ENCODE data around the gene HPN. TPM values are rescaled to one million over a fixed set of nuclear protein-coding genes. Genes with fewer than 3 reads are reported as not detected.

Gene HPN
- 0.15 to 0.23 TPM in 2 of 5 replicates, not detected in the others for total RNA-seq (2022; extraction: Qiagen RNA extraction; ENCODE audit: low read depth)

GRCh38 chr19:35041548-35042055, at the start of gene HPN:
Gene HPN, plus strand, starts transcription at chr19:35041721. Its CDS starts 786 bp downstream, at chr19:35042507.

GRCh38 chr19:34999498-35000337, 41.8 kb upstream of the HPN start, which contains the start of gene GRAMD1A:
Gene GRAMD1A, plus strand, starts transcription at chr19:35000323. Its CDS starts 156 bp downstream, at chr19:35000479.

GRCh38 chr19:35030257-35031071, 11.1 kb upstream of the HPN start, which contains the start of gene SCN1B:
Gene SCN1B, plus strand, starts transcription at chr19:35030470. Its CDS starts 351 bp downstream, at chr19:35030821.

GRCh38 chr19:35115177-35115951, 73.8 kb downstream of the HPN start, which contains the start of gene FXYD3:
Gene FXYD3, plus strand, starts transcription at chr19:35115823. Its CDS starts 3,554 bp downstream, at chr19:35119377.

Other genes starting within 250 kb of the HPN start
- gene ZNF30, start 114.8 kb upstream of the HPN start, total RNA-seq (2022; extraction: Qiagen RNA extraction; ENCODE audit: low read depth) = 5.0 to 7.2 TPM (median 5.4 TPM) in 5 replicates
- 1.3 to 2.2 TPM (median 2.1 TPM) in 5 replicates for gene ZNF792, start 77.5 kb upstream of the HPN start, total RNA-seq (2022; extraction: Qiagen RNA extraction; ENCODE audit: low read depth)
- gene GRAMD1A, start 41.4 kb upstream of the HPN start, total RNA-seq (2022; extraction: Qiagen RNA extraction; ENCODE audit: low read depth) = 127 to 167 TPM (median 165 TPM) in 5 replicates
- gene SCN1B, start 11.3 kb upstream of the HPN start, total RNA-seq (2022; extraction: Qiagen RNA extraction; ENCODE audit: low read depth) = 15.3 to 20.9 TPM (median 20.5 TPM) in 5 replicates
- gene FXYD3, start 74.1 kb downstream of the HPN start, total RNA-seq (2022; extraction: Qiagen RNA extraction; ENCODE audit: low read depth) = 0.39 to 0.46 TPM (median 0.42 TPM) in 3 of 5 replicates, not detected in the others
- 0.13 to 0.30 TPM (median 0.21 TPM) in 4 of 5 replicates, not detected in the other for gene LGI4, start 93.3 kb downstream of the HPN start, total RNA-seq (2022; extraction: Qiagen RNA extraction; ENCODE audit: low read depth)
- gene FXYD1, start 97.1 kb downstream of the HPN start, total RNA-seq (2022; extraction: Qiagen RNA extraction; ENCODE audit: low read depth) = 0.39 to 0.57 TPM in 2 of 5 replicates, not detected in the others
- 0.31 to 0.40 TPM in 2 of 5 replicates, not detected in the others for gene FXYD7, start 101.5 kb downstream of the HPN start, total RNA-seq (2022; extraction: Qiagen RNA extraction; ENCODE audit: low read depth)
- gene FXYD5, start 113.0 kb downstream of the HPN start, total RNA-seq (2022; extraction: Qiagen RNA extraction; ENCODE audit: low read depth) = 193 to 218 TPM (median 210 TPM) in 5 replicates
- not detected in 5 replicates for gene FAM187B, start 187.0 kb downstream of the HPN start, total RNA-seq (2022; extraction: Qiagen RNA extraction; ENCODE audit: low read depth)
- 8.0 to 13.1 TPM (median 9.4 TPM) in 5 replicates for gene LSR, start 207.3 kb downstream of the HPN start, total RNA-seq (2022; extraction: Qiagen RNA extraction; ENCODE audit: low read depth)
- gene USF2, start 227.2 kb downstream of the HPN start, total RNA-seq (2022; extraction: Qiagen RNA extraction; ENCODE audit: low read depth) = 113 to 154 TPM (median 150 TPM) in 5 replicates
- 0.22 to 0.31 TPM in 2 of 5 replicates, not detected in the others for gene HAMP, start 240.8 kb downstream of the HPN start, total RNA-seq (2022; extraction: Qiagen RNA extraction; ENCODE audit: low read depth)